GM12874 (cell line): Measurements from ENCODE around the gene PEX6.

ENCODE experiments used
- CTCF ChIP-seq: IDR thresholded peaks from 2 replicates; pipeline ENCODE4 v1.5.1; 2011; ENCODE audit warnings: low read depth, mild to moderate bottlenecking, control low read depth, low read length, moderate library complexity; ENCODE audit not compliant: insufficient read depth

PEX6 gene

GRCh38 chr6:42962096-42962495 is 16.9 kb downstream of the PEX6 start:
- no peak for TF ChIP-seq CTCF

- no peak for TF ChIP-seq CTCF
Measured at GRCh38 chr6:42961020-42961470, 17.9 kb downstream of the PEX6 start.

GRCh38 chr6:42960243-42961019 is 18.6 kb downstream of the PEX6 start, which contains the start of gene GNMT:
Gene GNMT, plus strand, starts transcription at chr6:42960754. Its CDS starts 14 bp downstream, at chr6:42960768.
- no peak for TF ChIP-seq CTCF

- no peak for TF ChIP-seq CTCF
Measured at GRCh38 chr6:42959917-42960242, 19.1 kb downstream of the PEX6 start.

GRCh38 chr6:42958125-42958524 is 20.9 kb downstream of the PEX6 start:
- TF ChIP-seq CTCF: no peak

GRCh38 chr6:42952389-42952788 is 26.6 kb downstream of the PEX6 start:
- TF ChIP-seq CTCF: no peak

GRCh38 chr6:42947950-42948349 is 31.0 kb downstream of the PEX6 start:
- no peak for TF ChIP-seq CTCF
